Prostate gland (tissue), 2 donors: ENCODE measurements around the gene CCDC69.

ENCODE experiments used
- POLR2A ChIP-seq: fragments of 450-650 bp; IDR thresholded peaks from one replicate; pipeline ENCODE4 v1.6.1; 2016; ENCODE audit warnings: antibody characterized with exemption, mild to moderate bottlenecking
- TF ChIP-seq, protein P1 (sequence below), 4 experiments: fragments of 200-600 bp in 2 of 4; fragments of 450-650 bp in 2 of 4; sonication (generic) in 2 of 4; IDR thresholded peaks; 1 replicate in 3 of 4; 2 replicates in 1 of 4; pipeline ENCODE4 v1.5.1; 2016 to 2019; ENCODE audit warnings: antibody characterized with exemption in 4 of 4, mild to moderate bottlenecking in 2 of 4, moderate library complexity in 2 of 4

DNA sequence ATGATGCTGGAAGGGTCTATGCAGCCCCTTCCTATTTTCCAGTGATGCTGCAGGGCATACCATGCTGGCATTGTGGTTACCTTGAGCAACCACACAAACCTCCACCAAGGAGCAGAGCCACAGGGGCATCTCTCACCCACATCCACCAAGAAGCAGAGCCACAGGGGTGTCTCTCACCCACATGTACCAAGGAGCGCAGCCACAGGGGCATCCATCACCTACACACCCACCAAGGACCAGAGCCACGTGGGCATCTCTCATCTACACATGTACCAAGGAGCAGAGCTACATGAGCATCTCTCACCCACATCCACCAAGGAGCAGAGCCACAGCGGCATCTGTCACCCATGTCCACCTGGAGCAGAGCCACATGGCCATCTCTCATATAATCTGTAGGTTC is 20.3 kb upstream of the CCDC69 start:
- TF ChIP-seq POLR2A = no peak
- TF ChIP-seq, protein P1, sequence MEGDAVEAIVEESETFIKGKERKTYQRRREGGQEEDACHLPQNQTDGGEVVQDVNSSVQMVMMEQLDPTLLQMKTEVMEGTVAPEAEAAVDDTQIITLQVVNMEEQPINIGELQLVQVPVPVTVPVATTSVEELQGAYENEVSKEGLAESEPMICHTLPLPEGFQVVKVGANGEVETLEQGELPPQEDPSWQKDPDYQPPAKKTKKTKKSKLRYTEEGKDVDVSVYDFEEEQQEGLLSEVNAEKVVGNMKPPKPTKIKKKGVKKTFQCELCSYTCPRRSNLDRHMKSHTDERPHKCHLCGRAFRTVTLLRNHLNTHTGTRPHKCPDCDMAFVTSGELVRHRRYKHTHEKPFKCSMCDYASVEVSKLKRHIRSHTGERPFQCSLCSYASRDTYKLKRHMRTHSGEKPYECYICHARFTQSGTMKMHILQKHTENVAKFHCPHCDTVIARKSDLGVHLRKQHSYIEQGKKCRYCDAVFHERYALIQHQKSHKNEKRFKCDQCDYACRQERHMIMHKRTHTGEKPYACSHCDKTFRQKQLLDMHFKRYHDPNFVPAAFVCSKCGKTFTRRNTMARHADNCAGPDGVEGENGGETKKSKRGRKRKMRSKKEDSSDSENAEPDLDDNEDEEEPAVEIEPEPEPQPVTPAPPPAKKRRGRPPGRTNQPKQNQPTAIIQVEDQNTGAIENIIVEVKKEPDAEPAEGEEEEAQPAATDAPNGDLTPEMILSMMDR (IDR thresholded peaks at IDR 0.05) = no peak
